ENCODE data around the gene METTL5.

DNA sequence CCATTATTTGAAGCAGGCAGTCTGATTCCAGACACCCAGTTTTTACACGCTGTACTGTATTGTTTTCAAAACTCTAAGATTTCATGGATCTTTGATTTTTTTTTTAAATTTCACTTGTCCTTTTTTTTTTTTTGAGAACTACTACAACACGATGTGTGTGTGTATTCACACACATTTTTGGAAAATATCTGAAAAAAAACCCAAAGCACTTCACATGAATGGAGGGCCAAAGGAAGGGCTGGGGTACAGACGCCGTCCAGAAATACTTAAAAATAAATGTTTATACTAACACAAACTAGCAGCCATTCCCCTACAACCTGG is 26.3 kb downstream of the METTL5 start:
- TF ChIP-seq EZH2 (IDR thresholded peaks at IDR 0.05; ENCODE audit: borderline replicate concordance, low read depth, low read length, poor library complexity, severe bottlenecking) (no peak), CTCF (conservative IDR thresholded peaks at IDR 0.05; ENCODE audit: low read depth, low read length) (no peak)

Data from A673 (cell line).